A549 (cell line): ENCODE measurements around the gene PDF. TPM values are rescaled to one million over a fixed set of nuclear protein-coding genes. Genes with fewer than 3 reads are reported as not detected.

Source experiments
- ATAC-seq, 2 experiments: fragments of 200-7000 bp in 1 of 2; fragments of >200 bp in 1 of 2; cut with Nextera tagmentation in 1 of 2; cut with Tn5 transposase in 1 of 2; 3 replicates each; pipeline versions ENCODE4 v1.8.0 to v1.9.1; 2018 to 2020; ENCODE audit warnings: mild to moderate bottlenecking in 1 of 2, moderate library complexity in 1 of 2
- CTCF ChIA-PET: fragments of 300-600 bp; sonication (Branson Sonifier 250); formaldehyde crosslinking; extraction: SDS; loops from one replicate; lab custom pipeline; 2021; ENCODE audit warnings: antibody characterized with exemption, inconsistent platforms; lab: Yijun Ruan, JAX
- POLR2A ChIA-PET: fragments of 350-600 bp; formaldehyde crosslinking; extraction: SDS; loops from one replicate; lab custom pipeline; 2021; ENCODE audit warnings: antibody characterized with exemption, inconsistent platforms; lab: Yijun Ruan, JAX
- DNase-seq, 2 experiments: peaks; one replicate each; pipeline versions ENCODE4 v3.0.0 to v3.0.0-alpha.2; 2011 to 2016; ENCODE audit warnings: low read depth in 1 of 2, low spot score in 1 of 2
- FAIRE-seq: peaks from 2 replicates; lab custom pipeline; 2011; peaks lifted over from hg19 to GRCh38; lab: Jason Lieb, UNC
- H3K27ac ChIP-seq, 2 experiments: fragments of >200 bp; sonication (Bioruptor Twin); formaldehyde crosslinking; 3 replicates each; pipeline ENCODE4 v1.5.1; 2016 to 2017
- H3K4me1 ChIP-seq: fragments of >200 bp; sonication (Bioruptor Twin); formaldehyde crosslinking; 3 replicates; pipeline ENCODE4 v1.6.1; 2016
- H3K4me2 ChIP-seq: fragments of >200 bp; sonication (Bioruptor Twin); formaldehyde crosslinking; 3 replicates; pipeline ENCODE4 v1.6.1; 2016
- H3K4me3 ChIP-seq: fragments of >200 bp; sonication (Bioruptor Twin); formaldehyde crosslinking; 3 replicates; pipeline ENCODE4 v1.5.1; 2016
- H3K9me3 ChIP-seq: fragments of >200 bp; sonication (Bioruptor Twin); formaldehyde crosslinking; 3 replicates; pipeline ENCODE4 v1.6.1; 2016
- BHLHE40 ChIP-seq: IDR thresholded peaks from 2 replicates; pipeline ENCODE4 v1.6.1; 2012; ENCODE audit warnings: low read depth, low read length, inconsistent platforms
- CBX2 ChIP-seq: fragments of 200-600 bp; sonication (generic); IDR thresholded peaks from 2 replicates; pipeline ENCODE4 v1.6.1; 2016; ENCODE audit warnings: low read depth, mild to moderate bottlenecking, borderline replicate concordance
- CBX8 ChIP-seq: fragments of 200-600 bp; sonication (generic); IDR thresholded peaks from 2 replicates; pipeline ENCODE4 v1.6.1; 2016
- E2F6 ChIP-seq: IDR thresholded peaks from 2 replicates; pipeline ENCODE4 v1.6.1; 2012; ENCODE audit warnings: low read depth, borderline replicate concordance
- FOSL2 ChIP-seq, 2 experiments: fragments of 450-650 bp in 1 of 2; fragments of >200 bp in 1 of 2; sonication (Bioruptor Twin) in 1 of 2; formaldehyde crosslinking; IDR thresholded peaks; 2 replicates each; pipeline versions ENCODE4 v1.5.0 to v1.6.1; 2016 to 2020; ENCODE audit warnings: mild to moderate bottlenecking in 1 of 2, moderate library complexity in 1 of 2
- GATA3 ChIP-seq: IDR thresholded peaks from 2 replicates; pipeline ENCODE4 v1.6.1; 2012; ENCODE audit warnings: borderline replicate concordance
- HDAC2 ChIP-seq: fragments of 200-600 bp; sonication (generic); IDR thresholded peaks from 2 replicates; pipeline ENCODE4 v1.6.1; 2016
- HES2 ChIP-seq: fragments of >200 bp; sonication (Bioruptor Twin); formaldehyde crosslinking; IDR thresholded peaks from 2 replicates; pipeline ENCODE4 v1.6.1; 2016
- HOXA7 ChIP-seq: fragments of 250-450 bp; sonication (Bioruptor Pico); IDR thresholded peaks from 2 replicates; pipeline ENCODE4 v1.5.0; 2020; ENCODE audit warnings: mild to moderate bottlenecking, moderate library complexity
- JUN ChIP-seq, 2 experiments: fragments of >200 bp; sonication (Bioruptor Twin); formaldehyde crosslinking; IDR thresholded peaks; 2 replicates in 1 of 2; 3 replicates in 1 of 2; pipeline ENCODE4 v1.6.1; 2016 to 2017
- KDM5A ChIP-seq: fragments of 200-600 bp; sonication (generic); IDR thresholded peaks from 2 replicates; pipeline ENCODE4 v1.6.1; 2016; ENCODE audit warnings: antibody characterized with exemption, mild to moderate bottlenecking
- MAFK ChIP-seq: fragments of 450-650 bp; IDR thresholded peaks from 2 replicates; pipeline ENCODE4 v1.6.1; 2014; ENCODE audit not compliant: partially characterized antibody
- MAX ChIP-seq: IDR thresholded peaks from 2 replicates; pipeline ENCODE4 v1.6.1; 2012
- MAZ ChIP-seq: fragments of 150-350 bp; IDR thresholded peaks from 2 replicates; pipeline ENCODE4 v1.6.1; 2014; ENCODE audit warnings: antibody characterized with exemption, low read depth, low read length, borderline replicate concordance
- NPAS2 ChIP-seq: fragments of 250-450 bp; sonication (Bioruptor Pico); IDR thresholded peaks from 2 replicates; pipeline ENCODE4 v1.8.0; 2022; ENCODE audit warnings: mild to moderate bottlenecking, moderate library complexity, borderline replicate concordance
- NR3C1 ChIP-seq: fragments of >200 bp; sonication (Bioruptor Twin); formaldehyde crosslinking; IDR thresholded peaks from 3 replicates; pipeline ENCODE4 v1.6.1; 2017
- PHF8 ChIP-seq: fragments of 200-600 bp; sonication (generic); IDR thresholded peaks from 2 replicates; pipeline ENCODE4 v1.6.1; 2016; ENCODE audit warnings: low read depth, mild to moderate bottlenecking, antibody characterized with exemption, moderate library complexity, borderline replicate concordance
- POLR2A ChIP-seq: IDR thresholded peaks from 2 replicates; pipeline ENCODE4 v1.6.1; 2012; ENCODE audit warnings: mild to moderate bottlenecking, low read length
- REST ChIP-seq: fragments of 200-600 bp; sonication (generic); IDR thresholded peaks from 2 replicates; pipeline ENCODE4 v1.6.1; 2016; ENCODE audit warnings: antibody characterized with exemption, mild to moderate bottlenecking, moderate library complexity
- RFX5 ChIP-seq: fragments of 450-650 bp; IDR thresholded peaks from 2 replicates; pipeline ENCODE4 v1.7.1; 2014; ENCODE audit warnings: antibody characterized with exemption, mild to moderate bottlenecking, moderate library complexity
- SREBF2 ChIP-seq: fragments of 450-650 bp; IDR thresholded peaks from 2 replicates; pipeline ENCODE4 v1.6.1; 2014; ENCODE audit warnings: mild to moderate bottlenecking, moderate library complexity
- TP53 ChIP-seq: fragments of 250-450 bp; sonication (Bioruptor Pico); IDR thresholded peaks from 2 replicates; pipeline ENCODE4 v1.5.0; 2021; ENCODE audit warnings: mild to moderate bottlenecking, moderate library complexity
- WGBS: methylation state at CpG from one replicate; pipeline ENCODE4 v1.1.6; 2017; ENCODE audit errors: missing lambda C conversion rate; 5-methylcytosine and 5-hydroxymethylcytosine counted together
- polyA plus RNA-seq, 4 experiments: library from polyadenylated mRNA; depleted of rRNA in 3 of 4; stranded (reverse); fragments of >200 nt; fragmentation: RNase III in 1 of 4; extraction: RNeasy Plus Mini Kit Qiagen cat#74134 plus additional on column Dnase treatment in 1 of 4; gene quantifications; 2 replicates in 3 of 4; 3 replicates in 1 of 4; pipeline ENCODE4 v1.2.3, GENCODE V29; 2011 to 2017

Gene PDF
- polyA plus RNA-seq, 2 of the 4 experiments (the other 2 are of a cell fraction): 16.1 to 29.1 TPM

- H3K27ac ChIP-seq: peak overlapping the region; percentile 85 to 94
- no peak for DNase-seq
- no peak for FAIRE-seq
- peak overlapping the region; percentile 91 for H3K4me2 ChIP-seq
- H3K9me3 ChIP-seq: no peaks in the 10 kb centered on the region
- ChIA-PET POLR2A (interaction anchor here (0.6 kb wide), 1 partner anchor 158 kb away, joined by 3 read pairs; no protein-coding TSS in a partner anchor), CTCF (interaction anchor here (0.6 to 5.0 kb wide), 8 partner anchors 9 to 396 kb away, joined by 3 to 44 read pairs (median 4); partner anchors contain the start of gene PDF)
- no peak; a peak in 1 of 6 replicates for ATAC-seq
- no peak for TF ChIP-seq CBX2
- no peak for TF ChIP-seq NR3C1
- no peak for TF ChIP-seq BHLHE40
- no peak for TF ChIP-seq E2F6
- peak overlapping the region; percentile 74 for H3K4me3 ChIP-seq
- WGBS: 26% methylated on average over 46 of the region's 46 CpGs
- peaks cover 19% of the 10 kb centered on the region; the same call in 2 of the 3 replicates for H3K4me1 ChIP-seq
Observed at GRCh38 chr16:69338557-69339288, 8.3 kb upstream of the PDF start.

- H3K4me3 ChIP-seq: no peak overlapping the region
Observed at GRCh38 chr16:69334696-69335095, 4.3 kb upstream of the PDF start.

More at GRCh38 chr16:69334696-69335095, 4.3 kb upstream of the PDF start:
- peaks cover 17% of the 10 kb centered on the region; the same call in 1 of the 3 replicates for H3K4me1 ChIP-seq
- no peaks in the 10 kb centered on the region for H3K9me3 ChIP-seq
- FAIRE-seq (no peak), ATAC-seq (no peak), DNase-seq (no peak)
- ChIA-PET CTCF (interaction anchor here (1.2 to 5.0 kb wide), 3 partner anchors 8 to 24 kb away, joined by 3 to 44 read pairs (median 6); partner anchors contain the start of gene PDF), POLR2A (no interaction called here)
- H3K27ac ChIP-seq: no peak overlapping the region
- no peak overlapping the region for H3K4me2 ChIP-seq
- WGBS: 95% methylated on average over 9 of the region's 9 CpGs
- TF ChIP-seq CBX8 (no peak), JUN (IDR thresholded peaks at IDR 0.05) (no peak), RFX5 (no peak), POLR2A (no peak), HDAC2 (no peak), FOSL2 (IDR thresholded peaks at IDR 0.05) (no peak), FOSL2 (CRISPR knock-in tag; IDR thresholded peaks at IDR 0.05) (no peak), GATA3 (no peak), PHF8 (no peak), HOXA7 (CRISPR knock-in tag) (no peak), MAZ (no peak), TP53 (CRISPR knock-in tag) (no peak), CBX2 (no peak), MAFK (no peak), REST (no peak), HES2 (no peak), SREBF2 (no peak), MAX (no peak), KDM5A (no peak), NPAS2 (CRISPR knock-in tag) (no peak)
